Duodenal mucosa (tissue), 2 donors: ENCODE results near the gene MTA3.

Experiments
- H3K27ac ChIP-seq: one replicate; pipeline ENCODE4 v1.7.0; 2013; ENCODE audit warnings: low read depth, low read length
- H3K27me3 ChIP-seq, 2 donors: one replicate each; pipeline ENCODE4 v1.7.0; 2013; ENCODE audit warnings: low read length in 2 of 2, control low read depth in 1 of 2; ENCODE audit not compliant: insufficient read depth in 2 of 2, control insufficient read depth in 1 of 2
- H3K36me3 ChIP-seq, 2 donors: one replicate each; pipeline ENCODE4 v1.7.0; 2013; ENCODE audit warnings: low read length in 2 of 2, control low read depth in 1 of 2; ENCODE audit not compliant: insufficient read depth in 2 of 2, control insufficient read depth in 1 of 2
- H3K4me1 ChIP-seq, 2 donors: one replicate each; pipeline ENCODE4 v1.7.0; 2013; ENCODE audit warnings: low read length in 2 of 2, control low read depth in 1 of 2; ENCODE audit not compliant: insufficient read depth in 2 of 2, control insufficient read depth in 1 of 2
- H3K4me3 ChIP-seq, 2 donors: one replicate each; pipeline ENCODE4 v1.7.0; 2013; ENCODE audit warnings: low read length in 2 of 2, low read depth in 1 of 2
- H3K9ac ChIP-seq, 2 donors: one replicate each; pipeline ENCODE4 v1.7.0; 2013; ENCODE audit warnings: low read length in 2 of 2, low read depth in 1 of 2
- H3K9me3 ChIP-seq, 2 donors: one replicate each; pipeline ENCODE4 v1.7.0; 2013; ENCODE audit warnings: low read length in 2 of 2, control low read depth in 1 of 2; ENCODE audit not compliant: control insufficient read depth in 1 of 2

Gene MTA3

GRCh38 chr2:42568401-42569115 lies at the start of gene MTA3:
Gene MTA3, plus strand, starts transcription at chr2:42568632. Its CDS starts 114 bp downstream, at chr2:42568746.
- H3K4me1 ChIP-seq: peaks cover 6 to 9% of the 10 kb centered on the region in 2 donors
- no peaks in the 10 kb centered on the region for H3K9me3 ChIP-seq
- peak within 1 kb of the TSS; percentile 73 to 83 for H3K4me3 ChIP-seq
- H3K27me3 ChIP-seq: no peaks in the 10 kb centered on the region
- H3K36me3 ChIP-seq: no peaks in the 10 kb centered on the region
- H3K27ac ChIP-seq: peak within 1 kb of the TSS; percentile 59
- H3K9ac ChIP-seq: peak within 1 kb of the TSS; percentile 50 to 65

- H3K4me3 ChIP-seq: no peak overlapping the region
- H3K27me3 ChIP-seq: no peaks in the 10 kb centered on the region
- no peaks in the 10 kb centered on the region for H3K4me1 ChIP-seq
- H3K27ac ChIP-seq: no peak overlapping the region
- no peaks in the 10 kb centered on the region for H3K9me3 ChIP-seq
- no peaks in the 10 kb centered on the region for H3K36me3 ChIP-seq
- no peak overlapping the region for H3K9ac ChIP-seq
Observed at GRCh38 chr2:42519624-42520023, 48.8 kb upstream of the MTA3 start.

DNA sequence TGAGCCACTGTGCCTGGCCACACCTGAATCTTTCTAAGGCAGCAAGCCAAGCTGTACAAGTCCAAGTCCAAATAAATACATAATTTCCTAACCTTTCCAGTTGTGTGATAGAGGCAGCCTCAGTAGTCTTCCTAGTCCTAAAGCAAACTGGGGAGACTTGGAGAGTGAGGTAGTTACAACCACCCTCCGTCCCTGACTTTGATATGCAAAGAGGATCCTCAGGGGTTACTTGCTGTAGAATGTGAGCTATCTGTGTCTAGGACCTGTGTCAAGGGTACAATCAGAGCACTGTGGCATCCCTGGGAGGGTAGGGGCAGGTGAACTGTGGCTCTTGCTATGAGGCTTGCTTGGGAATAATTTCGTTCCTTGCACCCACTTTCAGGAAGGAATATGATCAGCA lies 46.4 kb upstream of the MTA3 start:
- Histone ChIP-seq H3K9me3 (no peaks in the 10 kb centered on the region), H3K4me3 (no peak overlapping the region), H3K9ac (no peak overlapping the region), H3K27ac (no peak overlapping the region), H3K36me3 (no peaks in the 10 kb centered on the region), H3K4me1 (no peaks in the 10 kb centered on the region), H3K27me3 (no peaks in the 10 kb centered on the region)

- no peaks in the 10 kb centered on the region for H3K36me3 ChIP-seq
- no peaks in the 10 kb centered on the region for H3K9me3 ChIP-seq
- no peaks in the 10 kb centered on the region for H3K27me3 ChIP-seq
- no peaks in the 10 kb centered on the region for H3K4me1 ChIP-seq
- H3K9ac ChIP-seq: no peak overlapping the region
- H3K4me3 ChIP-seq: no peak overlapping the region
- no peak overlapping the region for H3K27ac ChIP-seq
Observed at GRCh38 chr2:42523341-42523740, 45.1 kb upstream of the MTA3 start.

GRCh38 chr2:42532397-42532796 lies 36.0 kb upstream of the MTA3 start:
- H3K9me3 ChIP-seq: no peaks in the 10 kb centered on the region
- H3K4me3 ChIP-seq: no peak overlapping the region
- no peak overlapping the region for H3K27ac ChIP-seq
- no peaks in the 10 kb centered on the region for H3K27me3 ChIP-seq
- H3K4me1 ChIP-seq: no peaks in the 10 kb centered on the region
- no peaks in the 10 kb centered on the region for H3K36me3 ChIP-seq
- H3K9ac ChIP-seq: no peak overlapping the region

DNA sequence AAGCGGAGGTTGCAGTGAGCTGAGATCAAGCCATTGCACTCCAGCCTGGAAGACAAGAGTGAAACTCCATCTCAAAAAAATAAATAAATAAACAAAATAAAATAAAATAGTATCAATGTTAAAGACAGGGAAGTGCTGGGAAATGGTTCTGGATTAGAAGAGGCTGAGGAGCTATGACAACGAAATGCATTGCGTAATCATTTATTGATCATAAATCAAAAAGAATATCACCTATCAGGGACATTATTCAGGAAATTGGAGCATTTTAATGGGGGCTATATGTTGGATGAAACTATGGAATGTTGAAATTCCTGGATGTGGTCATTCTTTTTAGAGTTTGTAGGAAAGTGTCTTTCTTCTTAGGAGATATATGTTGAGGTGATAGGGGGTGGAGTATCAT lies 30.9 kb upstream of the MTA3 start:
- Histone ChIP-seq H3K27ac (no peak overlapping the region), H3K4me3 (no peak overlapping the region), H3K4me1 (no peaks in the 10 kb centered on the region), H3K36me3 (no peaks in the 10 kb centered on the region), H3K27me3 (no peaks in the 10 kb centered on the region), H3K9ac (no peak overlapping the region), H3K9me3 (no peaks in the 10 kb centered on the region)

GRCh38 chr2:42542871-42543270 lies 25.6 kb upstream of the MTA3 start:
- Histone ChIP-seq H3K36me3 (no peaks in the 10 kb centered on the region), H3K4me1 (no peaks in the 10 kb centered on the region), H3K27ac (no peak overlapping the region), H3K9me3 (no peaks in the 10 kb centered on the region), H3K27me3 (no peaks in the 10 kb centered on the region), H3K4me3 (no peak overlapping the region), H3K9ac (no peak overlapping the region)

GRCh38 chr2:42545023-42545721 lies 23.3 kb upstream of the MTA3 start:
- H3K36me3 ChIP-seq: no peaks in the 10 kb centered on the region
- H3K9ac ChIP-seq: no peak overlapping the region
- H3K4me1 ChIP-seq: no peaks in the 10 kb centered on the region
- no peak overlapping the region for H3K4me3 ChIP-seq
- H3K9me3 ChIP-seq: no peaks in the 10 kb centered on the region
- H3K27me3 ChIP-seq: no peaks in the 10 kb centered on the region
- no peak overlapping the region for H3K27ac ChIP-seq

DNA sequence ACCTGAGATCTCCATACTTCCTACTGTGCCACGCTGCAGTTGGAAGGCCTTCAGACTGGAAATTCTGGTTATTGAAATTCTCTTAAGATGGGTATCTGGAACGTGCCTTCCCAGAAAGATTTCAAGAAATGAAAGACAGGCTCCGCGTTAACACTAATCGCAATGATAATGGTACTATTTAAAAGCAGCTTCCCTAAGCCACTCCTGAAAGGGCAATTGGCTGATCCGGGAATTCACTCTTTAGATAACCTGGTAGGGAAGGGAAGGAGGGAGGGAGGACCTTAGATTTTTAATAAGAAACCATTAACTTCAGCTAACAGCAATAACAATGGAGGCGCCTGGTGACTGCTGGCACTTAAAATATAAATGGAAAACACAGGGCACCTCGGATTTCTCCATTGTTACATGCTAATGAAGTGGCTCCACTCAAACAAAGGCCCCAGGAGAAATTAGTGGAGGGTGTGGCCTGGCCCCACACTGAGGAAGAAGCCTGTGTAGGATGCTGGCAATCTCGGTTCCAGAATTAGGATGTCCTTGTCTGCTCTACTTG lies 22.5 kb upstream of the MTA3 start:
- Histone ChIP-seq H3K4me1 (no peaks in the 10 kb centered on the region), H3K36me3 (no peaks in the 10 kb centered on the region), H3K9ac (no peak overlapping the region), H3K27me3 (no peaks in the 10 kb centered on the region), H3K9me3 (no peaks in the 10 kb centered on the region), H3K4me3 (no peak overlapping the region), H3K27ac (no peak overlapping the region)

GRCh38 chr2:42547014-42547413 lies 21.4 kb upstream of the MTA3 start:
- H3K27me3 ChIP-seq: no peaks in the 10 kb centered on the region
- H3K36me3 ChIP-seq: no peaks in the 10 kb centered on the region
- H3K4me3 ChIP-seq: no peak overlapping the region
- H3K27ac ChIP-seq: no peak overlapping the region
- H3K9ac ChIP-seq: no peak overlapping the region
- H3K9me3 ChIP-seq: no peaks in the 10 kb centered on the region
- H3K4me1 ChIP-seq: no peaks in the 10 kb centered on the region
